ENCODE data around the gene RITA1.

GRCh38 chr12:113152196-113152834, 33.2 kb upstream of the RITA1 start:
- TF ChIP-seq, protein P1, sequence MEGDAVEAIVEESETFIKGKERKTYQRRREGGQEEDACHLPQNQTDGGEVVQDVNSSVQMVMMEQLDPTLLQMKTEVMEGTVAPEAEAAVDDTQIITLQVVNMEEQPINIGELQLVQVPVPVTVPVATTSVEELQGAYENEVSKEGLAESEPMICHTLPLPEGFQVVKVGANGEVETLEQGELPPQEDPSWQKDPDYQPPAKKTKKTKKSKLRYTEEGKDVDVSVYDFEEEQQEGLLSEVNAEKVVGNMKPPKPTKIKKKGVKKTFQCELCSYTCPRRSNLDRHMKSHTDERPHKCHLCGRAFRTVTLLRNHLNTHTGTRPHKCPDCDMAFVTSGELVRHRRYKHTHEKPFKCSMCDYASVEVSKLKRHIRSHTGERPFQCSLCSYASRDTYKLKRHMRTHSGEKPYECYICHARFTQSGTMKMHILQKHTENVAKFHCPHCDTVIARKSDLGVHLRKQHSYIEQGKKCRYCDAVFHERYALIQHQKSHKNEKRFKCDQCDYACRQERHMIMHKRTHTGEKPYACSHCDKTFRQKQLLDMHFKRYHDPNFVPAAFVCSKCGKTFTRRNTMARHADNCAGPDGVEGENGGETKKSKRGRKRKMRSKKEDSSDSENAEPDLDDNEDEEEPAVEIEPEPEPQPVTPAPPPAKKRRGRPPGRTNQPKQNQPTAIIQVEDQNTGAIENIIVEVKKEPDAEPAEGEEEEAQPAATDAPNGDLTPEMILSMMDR (IDR thresholded peaks at IDR 0.05), result no peak
- TF ChIP-seq POLR2A (IDR thresholded peaks at IDR 0.05) (no peak), EP300 (IDR thresholded peaks at IDR 0.05) (no peak)

All from ovary (tissue), 3 donors.